H9 (cell line): ENCODE results near the gene C1orf115. TPM values are rescaled to one million over a fixed set of nuclear protein-coding genes. Genes with fewer than 3 reads are reported as not detected.
A peak's percentile ranks its signal among the peaks of the same experiment; 100 is the strongest.

Experiments used
- DNase-seq: peaks from one replicate; pipeline ENCODE4 v3.0.0-alpha.2; 2017
- H2AFZ ChIP-seq: one replicate; pipeline ENCODE4 v1.6.1; 2013; ENCODE audit warnings: mild to moderate bottlenecking, low read length, control low read depth, moderate library complexity
- H2AK5ac ChIP-seq: 2 replicates; pipeline ENCODE4 v1.6.1; 2013; ENCODE audit warnings: low read length, control low read depth, mixed read lengths; ENCODE audit not compliant: insufficient read length
- H2BK120ac ChIP-seq: one replicate; pipeline ENCODE4 v1.6.1; 2013; ENCODE audit warnings: low read depth, mild to moderate bottlenecking, low read length, control low read depth, inconsistent platforms; ENCODE audit not compliant: poor library complexity, severe bottlenecking
- H2BK12ac ChIP-seq: 2 replicates; pipeline ENCODE4 v1.6.1; 2013; ENCODE audit warnings: low read length, control low read depth, mixed read lengths, low read depth; ENCODE audit not compliant: insufficient read length
- H2BK15ac ChIP-seq: 2 replicates; pipeline ENCODE4 v1.6.1; 2013; ENCODE audit warnings: low read depth, low read length, control low read depth
- H2BK20ac ChIP-seq: one replicate; pipeline ENCODE4 v1.6.1; 2013; ENCODE audit warnings: low read depth, mild to moderate bottlenecking, low read length, control low read depth, inconsistent platforms; ENCODE audit not compliant: poor library complexity, severe bottlenecking
- H2BK5ac ChIP-seq: 2 replicates; pipeline ENCODE4 v1.6.1; 2013; ENCODE audit warnings: low read length, control low read depth, mixed read lengths; ENCODE audit not compliant: insufficient read length
- H3K14ac ChIP-seq: 2 replicates; pipeline ENCODE4 v1.6.1; 2013; ENCODE audit warnings: low read length, control low read depth; ENCODE audit not compliant: insufficient read depth
- H3K18ac ChIP-seq: 2 replicates; pipeline ENCODE4 v1.6.1; 2013; ENCODE audit warnings: low read depth, mild to moderate bottlenecking, mixed read lengths, low read length, control low read depth; ENCODE audit not compliant: insufficient read length
- H3K23ac ChIP-seq: 2 replicates; pipeline ENCODE4 v1.6.1; 2013; ENCODE audit warnings: low read length, control low read depth, mixed read lengths, low read depth; ENCODE audit not compliant: insufficient read length
- H3K23me2 ChIP-seq: 2 replicates; pipeline ENCODE4 v1.6.1; 2013; ENCODE audit warnings: low read depth, mild to moderate bottlenecking, mixed read lengths, low read length, control low read depth; ENCODE audit not compliant: insufficient read length, poor library complexity, severe bottlenecking
- H3K27ac ChIP-seq: 2 replicates; pipeline ENCODE4 v1.5.1; 2013; ENCODE audit warnings: low read length, control low read depth, mixed read lengths, low read depth; ENCODE audit not compliant: insufficient read length
- H3K27me3 ChIP-seq: 2 replicates; pipeline ENCODE4 v1.6.1; 2013; ENCODE audit warnings: low read length, control low read depth, inconsistent platforms; ENCODE audit not compliant: insufficient read depth
- H3K4ac ChIP-seq: 2 replicates; pipeline ENCODE4 v1.6.1; 2013; ENCODE audit warnings: low read depth, mild to moderate bottlenecking, control low read depth, inconsistent platforms, low read length, moderate library complexity
- H3K4me1 ChIP-seq: 2 replicates; pipeline ENCODE4 v1.6.1; 2013; ENCODE audit warnings: low read length, control low read depth, inconsistent platforms; ENCODE audit not compliant: insufficient read depth
- H3K4me2 ChIP-seq: 2 replicates; pipeline ENCODE4 v1.6.1; 2013; ENCODE audit warnings: low read length, control low read depth, mixed read lengths; ENCODE audit not compliant: insufficient read length, insufficient read depth
- H3K56ac ChIP-seq: 2 replicates; pipeline ENCODE4 v1.6.1; 2013; ENCODE audit warnings: low read depth, mild to moderate bottlenecking, mixed read lengths, low read length, control low read depth; ENCODE audit not compliant: insufficient read length
- H3K79me1 ChIP-seq: 2 replicates; pipeline ENCODE4 v1.6.1; 2013; ENCODE audit warnings: low read depth, mild to moderate bottlenecking, moderate library complexity, low read length, control low read depth, inconsistent platforms; ENCODE audit not compliant: insufficient read depth, poor library complexity, severe bottlenecking
- H3K79me2 ChIP-seq: 2 replicates; pipeline ENCODE4 v1.6.1; 2013; ENCODE audit warnings: low read length, control low read depth, inconsistent platforms; ENCODE audit not compliant: insufficient read depth
- H3K9ac ChIP-seq: 2 replicates; pipeline ENCODE4 v1.6.1; 2013; ENCODE audit warnings: low read length, control low read depth, mixed read lengths; ENCODE audit not compliant: insufficient read length; ENCODE audit errors: extremely low read depth
- H3K9me3 ChIP-seq: one replicate; pipeline ENCODE4 v1.6.1; 2013; ENCODE audit warnings: low read depth, low read length, inconsistent platforms; ENCODE audit not compliant: control insufficient read depth
- H3T11ph ChIP-seq: one replicate; pipeline ENCODE4 v1.6.1; 2013; ENCODE audit warnings: mild to moderate bottlenecking, low read length, control low read depth, inconsistent platforms
- H4K20me1 ChIP-seq: one replicate; pipeline ENCODE4 v1.6.1; 2013; ENCODE audit not compliant: control insufficient read depth, insufficient read length, insufficient read depth
- H4K5ac ChIP-seq: 2 replicates; pipeline ENCODE4 v1.6.1; 2013; ENCODE audit warnings: low read depth, mild to moderate bottlenecking, mixed read lengths, low read length, control low read depth; ENCODE audit not compliant: insufficient read length
- H4K8ac ChIP-seq: replicated peaks from 2 replicates; pipeline ENCODE4 v1.6.1; 2013; ENCODE audit warnings: low read length, control low read depth, mixed read lengths, low read depth; ENCODE audit not compliant: insufficient read length
- H4K91ac ChIP-seq: 2 replicates; pipeline ENCODE4 v1.6.1; 2013; ENCODE audit warnings: low read depth, mild to moderate bottlenecking, moderate library complexity, mixed read lengths, low read length, control low read depth; ENCODE audit not compliant: insufficient read length
- H3K27ac Mint-ChIP-seq, 3 experiments: 2 replicates in 2 of 3; 3 replicates in 1 of 3; pipeline ENCODE4 v1.8.0; 2020 to 2021; ENCODE audit warnings: mixed read lengths in 3 of 3, mild to moderate bottlenecking in 1 of 3, moderate library complexity in 1 of 3
- H3K27me3 Mint-ChIP-seq: 2 replicates; pipeline ENCODE4 v1.8.0; 2021; ENCODE audit warnings: low read depth, mild to moderate bottlenecking, moderate library complexity, mixed read lengths
- H3K36me3 Mint-ChIP-seq, 3 experiments: 2 replicates in 2 of 3; 3 replicates in 1 of 3; pipeline ENCODE4 v1.8.0; 2020 to 2021; ENCODE audit warnings: low read depth in 3 of 3, mixed read lengths in 3 of 3; ENCODE audit not compliant: insufficient read depth in 1 of 3
- H3K4me1 Mint-ChIP-seq, 2 experiments: 2 replicates each; pipeline ENCODE4 v1.8.0; 2020; ENCODE audit warnings: mixed read lengths in 2 of 2
- H3K4me3 Mint-ChIP-seq, 2 experiments: 2 replicates in 1 of 2; 3 replicates in 1 of 2; pipeline ENCODE4 v1.8.0; 2020 to 2021; ENCODE audit warnings: mild to moderate bottlenecking in 2 of 2, mixed read lengths in 2 of 2, moderate library complexity in 1 of 2
- H3K9me3 Mint-ChIP-seq, 2 experiments: 2 replicates in 1 of 2; 3 replicates in 1 of 2; pipeline ENCODE4 v1.8.0; 2020; ENCODE audit warnings: mild to moderate bottlenecking in 2 of 2, mixed read lengths in 2 of 2, moderate library complexity in 1 of 2
- CTCF ChIP-seq: fragments of 200-600 bp; sonication (generic); conservative IDR thresholded peaks from 3 replicates; pipeline ENCODE4 v1.8.0; 2021; ENCODE audit warnings: antibody characterized with exemption, mild to moderate bottlenecking
- WGBS: extraction: QIAGEN DNeasy Blood & Tissue Kit; methylation state at CpG from one replicate; pipeline ENCODE4 v1.1.7; 2013; ENCODE audit warnings: missing lambda C conversion rate, low lambda C conversion rate, mixed read lengths; ENCODE audit not compliant: insufficient read length; ENCODE audit errors: extremely low coverage; 5-methylcytosine and 5-hydroxymethylcytosine counted together
- total RNA-seq: library from RNA; stranded (reverse); gene quantifications from 2 replicates; pipeline ENCODE4 v1.2.1, GENCODE V29; 2021

C1orf115 gene
- total RNA-seq, 1 experiment from 2014 or later = 6.0 TPM

GRCh38 chr1:220746851-220747250 is 56.7 kb downstream of the C1orf115 start:
- Histone ChIP-seq H3K56ac (no peak overlapping the region), H2BK15ac (no peak overlapping the region), H4K5ac (no peak overlapping the region), H3K23me2 (peaks cover 15% of the 10 kb centered on the region), H3K18ac (no peak overlapping the region), H3K9ac (no peak overlapping the region), H3T11ph (no peak overlapping the region), H4K91ac (no peak overlapping the region), H3K14ac (no peak overlapping the region), H2BK120ac (no peak overlapping the region), H2BK20ac (no peak overlapping the region), H3K79me2 (no peaks in the 10 kb centered on the region), H3K4me1 (no peaks in the 10 kb centered on the region; the same call in 1 of the 2 replicates), H2BK5ac (no peak overlapping the region), H3K27me3 (peaks cover 6% of the 10 kb centered on the region; the same call in 1 of the 2 replicates), H3K23ac (no peak overlapping the region), H3K4ac (no peak overlapping the region), H2AK5ac (no peak overlapping the region), H2AFZ (no peak overlapping the region), H3K4me2 (no peak overlapping the region), H2BK12ac (no peak overlapping the region), H3K79me1 (no peaks in the 10 kb centered on the region), H4K8ac (no peak overlapping the region), H3K9me3 (no peaks in the 10 kb centered on the region), H4K20me1 (no peaks in the 10 kb centered on the region), H3K27ac (no peak overlapping the region)
- WGBS = no CpG with 5 or more reads among the region's 3 CpGs
- Mint-ChIP-seq H3K27me3 (peaks cover 73% of the 10 kb centered on the region), H3K9me3 (no peaks in the 10 kb centered on the region), H3K4me1 (peaks cover 39 to 44% of the 10 kb centered on the region in 2 experiments), H3K4me3 (peak overlapping the region in 1 of 2 experiments; percentile 89; a peak in 2 of 5 replicates), H3K27ac (no peak overlapping the region), H3K36me3 (peaks cover 0 to 4% (median 2%) of the 10 kb centered on the region in 3 experiments; a peak in 4 of 7 replicates)
- TF ChIP-seq CTCF = no peak
- no peak for DNase-seq
